Activated naive CD4-positive, alpha-beta T cell treated with Interleukin-2 at 50 U/mL for 16 hours (primary cell): ENCODE data around the gene LRP1-AS.

Experiments
- DNase-seq: peaks from one replicate; pipeline ENCODE4 v3.0.0-alpha.2; 2020

LRP1-AS gene

GRCh38 chr12:57095440-57095839 lies 52.0 kb downstream of the LRP1-AS start:
- DNase-seq: no peak
